Right lobe of liver (tissue), 6 donors: ENCODE measurements around the gene ARID3A. TPM values are rescaled to one million over a fixed set of nuclear protein-coding genes. Genes with fewer than 3 reads are reported as not detected.
"Not testable (repeated sequence)": the region's sequence is repeated elsewhere in the genome, so short reads cannot be mapped to it uniquely, and the experiment has no call there.

Source experiments
- ATAC-seq, 4 donors: fragments of 200-7000 bp; cut with Tn5 transposase; one replicate each; pipeline ENCODE4 v1.9.1; 2020; ENCODE audit warnings: mild to moderate bottlenecking in 4 of 4, moderate library complexity in 4 of 4
- DNase-seq, 3 donors: peaks; one replicate each; pipeline ENCODE4 v3.0.0-alpha.2; 2020
- H3K27ac ChIP-seq, 3 donors: fragments of 200-600 bp; one replicate each; pipeline ENCODE4 v1.8.0; 2022
- H3K27me3 ChIP-seq, 2 donors: fragments of 200-600 bp; one replicate each; pipeline ENCODE4 v1.8.0; 2022
- H3K36me3 ChIP-seq, 4 donors: fragments of 200-600 bp; sonication (generic) in 1 of 4; one replicate each; pipeline versions ENCODE4 v1.5.1 to v1.8.0; 2017 to 2022; ENCODE audit warnings: control low read depth in 1 of 4
- H3K4me1 ChIP-seq, 4 donors: fragments of 200-600 bp; sonication (generic) in 1 of 4; one replicate each; pipeline versions ENCODE4 v1.5.1 to v1.8.0; 2017 to 2022; ENCODE audit warnings: control low read depth in 1 of 4
- H3K4me3 ChIP-seq, 3 donors: fragments of 200-600 bp; one replicate each; pipeline ENCODE4 v1.8.0; 2022
- H3K9me3 ChIP-seq, 4 donors: fragments of 200-600 bp; sonication (generic) in 1 of 4; one replicate each; pipeline versions ENCODE4 v1.5.1 to v1.8.0; 2017 to 2022; ENCODE audit warnings: control low read depth in 1 of 4
- POLR2A ChIP-seq: fragments of 450-650 bp; IDR thresholded peaks from one replicate; pipeline ENCODE4 v1.6.1; 2017; ENCODE audit warnings: antibody characterized with exemption, mild to moderate bottlenecking
- WGBS: methylation state at CpG from one replicate; pipeline ENCODE4 v1.1.6; 2018; ENCODE audit warnings: low coverage, low lambda C conversion rate; ENCODE audit not compliant: insufficient coverage; ENCODE audit errors: missing lambda C conversion rate; 5-methylcytosine and 5-hydroxymethylcytosine counted together
- intact Hi-C, 2 donors: fragments of 100-400 bp; cut with DNase I; formaldehyde crosslinking; loops; one replicate each; pipeline versions ENCODE4 v1.11.2 to v1.14.1; 2022
- small RNA-seq, 2 experiments: library from RNA; depleted of rRNA; stranded (forward); fragments of <200 nt; gene quantifications; one replicate each; pipeline ENCODE3, GENCODE V24; 2016
- total RNA-seq, 6 experiments: library from RNA; depleted of rRNA in 2 of 6; stranded (reverse); fragments of >200 nt in 2 of 6; fragmentation: NEBNext Ultra II Directional in 3 of 6; extraction: Animal tissue kit (Norgen Biotek cat#: 25700) in 3 of 6; gene quantifications; one replicate each; pipeline versions ENCODE4 v1.1.0 to v1.2.4, GENCODE V29; 2016 to 2023
- TF ChIP-seq, protein P1 (sequence below), 4 donors: fragments of 200-600 bp in 3 of 4; fragments of 450-650 bp in 1 of 4; IDR thresholded peaks; one replicate each; pipeline versions ENCODE4 v1.5.1 to v1.8.0; 2016 to 2022; ENCODE audit warnings: antibody characterized with exemption in 4 of 4, mild to moderate bottlenecking in 2 of 4
- donor health status: DM: no; HTN: yes; CAD: no.
- donor health status: DM: no; HTN: no; CAD: no.
- donor health status: DM: no; HTN: no; CAD: no.
- donor health status: DM: no; HTN: yes; CAD: no.
- donor health status: DM: no; HTN: yes; CAD: no.

The ARID3A gene
- total RNA-seq, 6 experiments from 2014 or later = 0.74 to 5.3 (median 1.9) TPM

DNA sequence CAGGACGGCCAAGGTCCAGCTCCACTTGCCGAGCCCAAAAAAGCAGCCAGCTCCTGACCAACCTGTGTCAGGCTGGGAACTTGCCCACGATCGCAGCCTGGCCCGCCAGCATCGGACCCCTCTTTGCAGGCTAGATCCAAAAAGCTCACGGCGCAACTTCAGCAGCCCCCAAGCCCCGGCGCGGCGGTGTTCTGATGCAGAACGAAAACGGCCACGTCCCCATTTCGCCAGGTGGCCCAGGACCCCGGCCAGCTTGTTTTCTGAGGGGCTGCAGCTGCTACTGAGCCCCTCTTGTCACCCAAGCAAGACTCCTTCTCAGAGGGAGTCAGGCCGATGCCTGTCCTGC lies 93.8 kb downstream of the ARID3A start:
- no peaks in the 10 kb centered on the region for H3K9me3 ChIP-seq
- peak overlapping the region; percentile 72 to 81 (median 72) for H3K4me3 ChIP-seq
- H3K36me3 ChIP-seq = no peaks in the 10 kb centered on the region
- TF ChIP-seq, protein P1, sequence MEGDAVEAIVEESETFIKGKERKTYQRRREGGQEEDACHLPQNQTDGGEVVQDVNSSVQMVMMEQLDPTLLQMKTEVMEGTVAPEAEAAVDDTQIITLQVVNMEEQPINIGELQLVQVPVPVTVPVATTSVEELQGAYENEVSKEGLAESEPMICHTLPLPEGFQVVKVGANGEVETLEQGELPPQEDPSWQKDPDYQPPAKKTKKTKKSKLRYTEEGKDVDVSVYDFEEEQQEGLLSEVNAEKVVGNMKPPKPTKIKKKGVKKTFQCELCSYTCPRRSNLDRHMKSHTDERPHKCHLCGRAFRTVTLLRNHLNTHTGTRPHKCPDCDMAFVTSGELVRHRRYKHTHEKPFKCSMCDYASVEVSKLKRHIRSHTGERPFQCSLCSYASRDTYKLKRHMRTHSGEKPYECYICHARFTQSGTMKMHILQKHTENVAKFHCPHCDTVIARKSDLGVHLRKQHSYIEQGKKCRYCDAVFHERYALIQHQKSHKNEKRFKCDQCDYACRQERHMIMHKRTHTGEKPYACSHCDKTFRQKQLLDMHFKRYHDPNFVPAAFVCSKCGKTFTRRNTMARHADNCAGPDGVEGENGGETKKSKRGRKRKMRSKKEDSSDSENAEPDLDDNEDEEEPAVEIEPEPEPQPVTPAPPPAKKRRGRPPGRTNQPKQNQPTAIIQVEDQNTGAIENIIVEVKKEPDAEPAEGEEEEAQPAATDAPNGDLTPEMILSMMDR (IDR thresholded peaks at IDR 0.05) = no peak
- 33% methylated on average over 9 of the region's 18 CpGs for WGBS
- H3K27me3 ChIP-seq = no peaks in the 10 kb centered on the region
- peaks cover 0 to 47% (median 11%) of the 10 kb centered on the region in 4 donors for H3K4me1 ChIP-seq
- intact Hi-C loops = no loop called here
- DNase-seq (peak in 1 of 3 donors; percentile 30), ATAC-seq (no peak)
- H3K27ac ChIP-seq = peak overlapping the region in 1 of 3 donors; percentile 94

- intact Hi-C loops = no loop called here
- Histone ChIP-seq H3K27me3 (no peaks in the 10 kb centered on the region), H3K4me3 (peak overlapping the region; percentile 72 to 81 (median 72)), H3K36me3 (no peaks in the 10 kb centered on the region), H3K27ac (peak overlapping the region; percentile 82 to 97 (median 94)), H3K9me3 (no peaks in the 10 kb centered on the region), H3K4me1 (peaks cover 0 to 47% (median 11%) of the 10 kb centered on the region in 4 donors)
- peak; percentile 3 to 42 (median 22) for ATAC-seq
- peak; percentile 71 to 82 (median 78) for DNase-seq
- WGBS = 1% methylated on average over 16 of the region's 60 CpGs
- TF ChIP-seq, protein P1 (IDR thresholded peaks at IDR 0.05) = no peak
- no peak for TF ChIP-seq POLR2A
Measured at GRCh38 chr19:1019980-1020867, 94.4 kb downstream of the ARID3A start.

DNA sequence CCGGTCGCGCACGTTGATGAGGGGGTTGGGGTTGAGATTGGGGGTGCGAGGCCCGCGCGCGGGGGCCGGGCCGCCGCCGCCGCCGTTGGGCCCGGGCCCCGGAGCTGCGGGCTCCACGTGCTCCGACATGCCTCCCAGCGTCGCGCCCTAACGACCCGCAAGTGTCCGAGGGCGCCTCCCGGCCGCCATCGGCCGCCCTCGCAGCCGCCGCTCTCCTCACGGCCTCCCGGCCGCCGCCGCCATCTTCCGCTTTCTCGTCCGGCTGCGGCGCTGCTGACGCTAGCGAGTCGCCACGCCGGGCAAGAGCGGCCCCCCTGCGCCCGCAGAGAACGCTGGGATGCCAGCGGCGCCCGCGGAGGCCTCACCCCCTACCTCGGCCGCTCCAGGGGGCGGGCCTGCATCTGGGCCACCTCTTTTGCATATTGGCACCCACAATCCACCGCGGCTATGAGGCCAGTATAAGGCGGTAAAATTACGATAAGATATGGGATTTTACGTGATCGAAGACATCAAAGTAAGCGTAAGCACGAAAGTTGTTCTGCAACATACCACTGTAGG lies 95.1 kb downstream of the ARID3A start, which contains the start of gene TMEM259:
Gene TMEM259, minus strand, starts transcription at position 256 of the 558 bp plus-strand sequence. Its CDS starts 127 bp downstream, at position 129.
- Histone ChIP-seq H3K4me1 (peaks cover 0 to 46% (median 11%) of the 10 kb centered on the region in 4 donors), H3K4me3 (peak within 1 kb of the TSS; percentile 72 to 81 (median 72)), H3K9me3 (no peaks in the 10 kb centered on the region), H3K27ac (peak within 1 kb of the TSS; percentile 82 to 97 (median 94)), H3K27me3 (no peaks in the 10 kb centered on the region), H3K36me3 (no peaks in the 10 kb centered on the region)
- ATAC-seq (peak; percentile 86 to 93 (median 92)), DNase-seq (peak; percentile 98)
- TF ChIP-seq, protein P1 (IDR thresholded peaks at IDR 0.05) = peak in 1 of 4 donors; percentile 16
- TF ChIP-seq POLR2A = peak; percentile 89
- WGBS = 1% methylated on average over 10 of the region's 68 CpGs
- intact Hi-C loops = no loop called here

GRCh38 chr19:1023883-1024188 lies 98.0 kb downstream of the ARID3A start:
- WGBS = 84% methylated on average over 4 of the region's 5 CpGs
- H3K27ac ChIP-seq, H3K9me3 ChIP-seq, intact Hi-C loops, ATAC-seq, H3K4me3 ChIP-seq, H3K36me3 ChIP-seq, H3K27me3 ChIP-seq, DNase-seq: not testable (repeated sequence)
- peaks cover 0 to 17% (median 0%) of the 10 kb centered on the region in 4 donors for H3K4me1 ChIP-seq

GRCh38 chr19:1025080-1025479 lies 99.2 kb downstream of the ARID3A start:
- DNase-seq, H3K9me3 ChIP-seq, H3K4me1 ChIP-seq, H3K36me3 ChIP-seq, ATAC-seq, H3K27me3 ChIP-seq, intact Hi-C loops, H3K27ac ChIP-seq, H3K4me3 ChIP-seq: not testable (repeated sequence)
- 79% methylated on average over 6 of the region's 6 CpGs for WGBS

Small RNA genes lying within 50 kb of the gene (small RNA-seq; reads per million reads assigned to genes)
- gene RNU6-2 = 0 to 0.58 reads per million in 2 experiments
- gene RNU6-9 = 0 to 0.10 reads per million in 2 experiments

Other genes with a start within 250 kb of the ARID3A start
- 10 to 100 TPM in 3 of 6 experiments, 1 to 10 TPM in 3; 4.2 to 18.7 (median 10.4) TPM for gene FSTL3, start 249.6 kb upstream of the ARID3A start, total RNA-seq
- gene PRSS57, start 230.6 kb upstream of the ARID3A start, total RNA-seq = under 1 TPM in 1 of 6 experiments, not detected in 5; 0.20 TPM
- 10 to 100 TPM in 2 of 6 experiments, 1 to 10 TPM in 4; 4.6 to 12.7 (median 7.1) TPM for gene PALM, start 217.1 kb upstream of the ARID3A start, total RNA-seq
- gene MISP, start 174.9 kb upstream of the ARID3A start, total RNA-seq = under 1 TPM in 1 of 6 experiments, not detected in 5; 0.09 TPM
- 100 to 1,000 TPM in 5 of 6 experiments, 10 to 100 TPM in 1; 91.1 to 150 (median 129) TPM for gene PTBP1, start 128.6 kb upstream of the ARID3A start, total RNA-seq
- gene PLPPR3, start 104.1 kb upstream of the ARID3A start, total RNA-seq = not detected
- 1 to 10 TPM in 2 of 6 experiments, under 1 TPM in 1, not detected in 3; 0.15 to 3.6 (median 1.8) TPM for gene AZU1, start 98.2 kb upstream of the ARID3A start, total RNA-seq
- gene PRTN3, start 85.0 kb upstream of the ARID3A start, total RNA-seq = 1 to 10 TPM in 2 of 6 experiments, not detected in 4; 2.3 to 2.9 TPM
- 1 to 10 TPM in 2 of 6 experiments, under 1 TPM in 1, not detected in 3; 0.59 to 4.2 (median 3.3) TPM for gene ELANE, start 73.7 kb upstream of the ARID3A start, total RNA-seq
- 1 to 10 TPM; 3.5 to 9.6 (median 7.8) TPM for gene CFD, start 66.4 kb upstream of the ARID3A start, total RNA-seq
- 10 to 100 TPM; 32.0 to 35.7 (median 33.3) TPM for gene MED16, start 32.8 kb upstream of the ARID3A start, total RNA-seq
- gene RNU6-9, start 32.6 kb upstream of the ARID3A start, total RNA-seq = not detected
- 10 to 100 TPM; 14.5 to 28.2 (median 20.5) TPM for gene R3HDM4, start 12.8 kb upstream of the ARID3A start, total RNA-seq
- under 1 TPM in 1 of 6 experiments, not detected in 5; 0.47 TPM for gene KISS1R, start 8.7 kb upstream of the ARID3A start, total RNA-seq
- gene WDR18, start 58.3 kb downstream of the ARID3A start, total RNA-seq = 10 to 100 TPM; 19.0 to 56.2 (median 29.7) TPM
- under 1 TPM in 1 of 6 experiments, not detected in 5; 0.06 TPM for gene GRIN3B, start 74.4 kb downstream of the ARID3A start, total RNA-seq
- 100 to 1,000 TPM in 2 of 6 experiments, 10 to 100 TPM in 4; 82.6 to 180 (median 93.2) TPM for gene TMEM259, start 95.1 kb downstream of the ARID3A start, total RNA-seq
- gene RNU6-2, start 95.5 kb downstream of the ARID3A start, total RNA-seq = not detected
- gene CNN2, start 100.6 kb downstream of the ARID3A start, total RNA-seq = 10 to 100 TPM; 16.4 to 53.8 (median 22.2) TPM
- 10 to 100 TPM in 3 of 6 experiments, 1 to 10 TPM in 3; 4.8 to 14.6 (median 9.1) TPM for gene ABCA7, start 114.1 kb downstream of the ARID3A start, total RNA-seq
- gene ARHGAP45, start 141.1 kb downstream of the ARID3A start, total RNA-seq = 1 to 10 TPM; 4.2 to 10.0 (median 7.3) TPM
- 100 to 1,000 TPM; 112 to 256 (median 131) TPM for gene POLR2E, start 169.3 kb downstream of the ARID3A start, total RNA-seq
- gene GPX4, start 178.0 kb downstream of the ARID3A start, total RNA-seq = 100 to 1,000 TPM; 204 to 389 (median 212) TPM
- 10 to 100 TPM; 21.5 to 54.4 (median 25.5) TPM for gene SBNO2, start 248.2 kb downstream of the ARID3A start, total RNA-seq